HFF-Myc (cell line): Measurements from ENCODE around the gene RNF213.

ENCODE experiments used
- DNase-seq: peaks from one replicate; pipeline ENCODE4 v3.0.0-alpha.2; 2011; ENCODE audit warnings: low read depth; ENCODE audit errors: extremely low read depth
- H3K4me3 ChIP-seq: replicated peaks from 2 replicates; pipeline ENCODE4 v1.5.1; 2011; ENCODE audit warnings: low read depth, mild to moderate bottlenecking, control low read depth, low read length
- TF ChIP-seq, protein P1 (sequence below): IDR thresholded peaks from 2 replicates; pipeline ENCODE4 v1.5.1; 2012; ENCODE audit warnings: mild to moderate bottlenecking, low read depth, low read length, control low read depth; ENCODE audit errors: missing control alignments

RNF213 gene

GRCh38 chr17:80371196-80371595 lies 110.5 kb downstream of the RNF213 start:
- TF ChIP-seq, protein P1, sequence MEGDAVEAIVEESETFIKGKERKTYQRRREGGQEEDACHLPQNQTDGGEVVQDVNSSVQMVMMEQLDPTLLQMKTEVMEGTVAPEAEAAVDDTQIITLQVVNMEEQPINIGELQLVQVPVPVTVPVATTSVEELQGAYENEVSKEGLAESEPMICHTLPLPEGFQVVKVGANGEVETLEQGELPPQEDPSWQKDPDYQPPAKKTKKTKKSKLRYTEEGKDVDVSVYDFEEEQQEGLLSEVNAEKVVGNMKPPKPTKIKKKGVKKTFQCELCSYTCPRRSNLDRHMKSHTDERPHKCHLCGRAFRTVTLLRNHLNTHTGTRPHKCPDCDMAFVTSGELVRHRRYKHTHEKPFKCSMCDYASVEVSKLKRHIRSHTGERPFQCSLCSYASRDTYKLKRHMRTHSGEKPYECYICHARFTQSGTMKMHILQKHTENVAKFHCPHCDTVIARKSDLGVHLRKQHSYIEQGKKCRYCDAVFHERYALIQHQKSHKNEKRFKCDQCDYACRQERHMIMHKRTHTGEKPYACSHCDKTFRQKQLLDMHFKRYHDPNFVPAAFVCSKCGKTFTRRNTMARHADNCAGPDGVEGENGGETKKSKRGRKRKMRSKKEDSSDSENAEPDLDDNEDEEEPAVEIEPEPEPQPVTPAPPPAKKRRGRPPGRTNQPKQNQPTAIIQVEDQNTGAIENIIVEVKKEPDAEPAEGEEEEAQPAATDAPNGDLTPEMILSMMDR: no peak
- no peak for DNase-seq
- no peak overlapping the region for H3K4me3 ChIP-seq

GRCh38 chr17:80372456-80372855 lies 111.8 kb downstream of the RNF213 start:
- H3K4me3 ChIP-seq: no peak overlapping the region
- TF ChIP-seq, protein P1: no peak
- no peak for DNase-seq

- no peak for DNase-seq
- TF ChIP-seq, protein P1: no peak
- no peak overlapping the region for H3K4me3 ChIP-seq
Measured at GRCh38 chr17:80372922-80373570, 112.4 kb downstream of the RNF213 start.

- DNase-seq: no peak
- TF ChIP-seq, protein P1: no peak
- H3K4me3 ChIP-seq: no peak overlapping the region
Measured at GRCh38 chr17:80374039-80374731, 113.5 kb downstream of the RNF213 start.

- TF ChIP-seq, protein P1: no peak
Measured at GRCh38 chr17:80374732-80375585, 114.3 kb downstream of the RNF213 start.

GRCh38 chr17:80376531-80376930 lies 115.9 kb downstream of the RNF213 start:
- H3K4me3 ChIP-seq: no peak overlapping the region
- no peak for DNase-seq
- TF ChIP-seq, protein P1: no peak

More at GRCh38 chr17:80374732-80375585, 114.3 kb downstream of the RNF213 start:
- DNase-seq: no peak
- H3K4me3 ChIP-seq: no peak overlapping the region
